ENCODE measurements around the gene TMC5. TPM values are rescaled to one million over a fixed set of nuclear protein-coding genes. Genes with fewer than 3 reads are reported as not detected.
"Not testable (repeated sequence)": the region's sequence is repeated elsewhere in the genome, so short reads cannot be mapped to it uniquely, and the experiment has no call there.

The TMC5 gene
- total RNA-seq, 2 donors from 2014 or later = 1.3 to 2.2 TPM

GRCh38 chr16:19389246-19389645, 28.4 kb upstream of the TMC5 start:
- H3K4me3 Mint-ChIP-seq = no peak overlapping the region
- Histone ChIP-seq H3K36me3 (ENCODE audit: control insufficient read depth, insufficient read depth, low read length) (no peaks in the 10 kb centered on the region), H3K4me3 (ENCODE audit: low read length) (no peak overlapping the region), H3K4me1 (ENCODE audit: control insufficient read depth, insufficient read depth, low read length) (peaks cover 5% of the 10 kb centered on the region), H3K27ac (ENCODE audit: low read depth, low read length) (no peak overlapping the region), H3K9me3 (ENCODE audit: control insufficient read depth, low read length) (peaks cover 3% of the 10 kb centered on the region), H3K9ac (ENCODE audit: extremely low read depth, low read length, poor library complexity, severe bottlenecking) (no peak overlapping the region), H3K27me3 (ENCODE audit: control insufficient read depth, insufficient read depth, low read length, poor library complexity, severe bottlenecking) (no peaks in the 10 kb centered on the region)
- DNase-seq = peak; percentile 89
- WGBS, 2 experiments (ENCODE audit: insufficient coverage in 1 of 2, insufficient read length in 1 of 2) = 37 to 39% methylated on average over 5 of the region's 5 CpGs
- H3K36me3 Mint-ChIP-seq (ENCODE audit: low read depth) = peaks cover 4% of the 10 kb centered on the region
- H3K27ac Mint-ChIP-seq = no peak overlapping the region
- peak; percentile 84 for TF ChIP-seq CTCF (conservative IDR thresholded peaks at IDR 0.05)
- H3K27me3 Mint-ChIP-seq (ENCODE audit: insufficient read depth) = no peaks in the 10 kb centered on the region
- peaks cover 7% of the 10 kb centered on the region for H3K4me1 Mint-ChIP-seq
- H3K9me3 Mint-ChIP-seq = peaks cover 29% of the 10 kb centered on the region

GRCh38 chr16:19391185-19391776, 26.4 kb upstream of the TMC5 start:
- H3K4me1 ChIP-seq (ENCODE audit: control insufficient read depth, insufficient read depth, low read length); H3K9me3 ChIP-seq (ENCODE audit: control insufficient read depth, low read length); H3K27ac ChIP-seq (ENCODE audit: low read depth, low read length); H3K9ac ChIP-seq (ENCODE audit: extremely low read depth, low read length, poor library complexity, severe bottlenecking); H3K27me3 ChIP-seq (ENCODE audit: control insufficient read depth, insufficient read depth, low read length, poor library complexity, severe bottlenecking); H3K36me3 Mint-ChIP-seq (ENCODE audit: low read depth); H3K27ac Mint-ChIP-seq; H3K4me3 Mint-ChIP-seq; H3K4me3 ChIP-seq (ENCODE audit: low read length); H3K36me3 ChIP-seq (ENCODE audit: control insufficient read depth, insufficient read depth, low read length); H3K27me3 Mint-ChIP-seq (ENCODE audit: insufficient read depth); DNase-seq: not testable (repeated sequence)
- WGBS, 2 experiments (ENCODE audit: insufficient coverage in 1 of 2, insufficient read length in 1 of 2) = 89 to 90% methylated on average over 2 to 6 of the region's 6 CpGs
- Mint-ChIP-seq H3K9me3 (peaks cover 29% of the 10 kb centered on the region), H3K4me1 (peaks cover 11% of the 10 kb centered on the region)

- no peak for TF ChIP-seq CTCF (conservative IDR thresholded peaks at IDR 0.05)
- Histone ChIP-seq H3K9ac (ENCODE audit: extremely low read depth, low read length, poor library complexity, severe bottlenecking) (no peak overlapping the region), H3K4me3 (ENCODE audit: low read length) (no peak overlapping the region), H3K27ac (ENCODE audit: low read depth, low read length) (no peak overlapping the region), H3K36me3 (ENCODE audit: control insufficient read depth, insufficient read depth, low read length) (no peaks in the 10 kb centered on the region), H3K4me1 (ENCODE audit: control insufficient read depth, insufficient read depth, low read length) (peaks cover 5% of the 10 kb centered on the region), H3K9me3 (ENCODE audit: control insufficient read depth, low read length) (peaks cover 3% of the 10 kb centered on the region), H3K27me3 (ENCODE audit: control insufficient read depth, insufficient read depth, low read length, poor library complexity, severe bottlenecking) (no peaks in the 10 kb centered on the region)
- no peaks in the 10 kb centered on the region for H3K27me3 Mint-ChIP-seq (ENCODE audit: insufficient read depth)
- DNase-seq = no peak
- H3K36me3 Mint-ChIP-seq (ENCODE audit: low read depth) = peaks cover 4% of the 10 kb centered on the region
- 96 to 100% methylated on average over 1 to 2 of the region's 2 CpGs for WGBS, 2 experiments (ENCODE audit: insufficient coverage in 1 of 2, insufficient read length in 1 of 2)
- no peak overlapping the region for H3K27ac Mint-ChIP-seq
- H3K4me3 Mint-ChIP-seq = no peak overlapping the region
- H3K9me3 Mint-ChIP-seq = peaks cover 29% of the 10 kb centered on the region
- H3K4me1 Mint-ChIP-seq = peaks cover 12% of the 10 kb centered on the region
These were observed 25.3 kb upstream of the TMC5 start for GRCh38 chr16:19392352-19392751.

Measured in endodermal cell (in vitro differentiated cells).